ENCODE results near the gene OSER1.
"Not testable (repeated sequence)": the region's sequence is repeated elsewhere in the genome, so short reads cannot be mapped to it uniquely, and the experiment has no call there.

Gene OSER1

DNA sequence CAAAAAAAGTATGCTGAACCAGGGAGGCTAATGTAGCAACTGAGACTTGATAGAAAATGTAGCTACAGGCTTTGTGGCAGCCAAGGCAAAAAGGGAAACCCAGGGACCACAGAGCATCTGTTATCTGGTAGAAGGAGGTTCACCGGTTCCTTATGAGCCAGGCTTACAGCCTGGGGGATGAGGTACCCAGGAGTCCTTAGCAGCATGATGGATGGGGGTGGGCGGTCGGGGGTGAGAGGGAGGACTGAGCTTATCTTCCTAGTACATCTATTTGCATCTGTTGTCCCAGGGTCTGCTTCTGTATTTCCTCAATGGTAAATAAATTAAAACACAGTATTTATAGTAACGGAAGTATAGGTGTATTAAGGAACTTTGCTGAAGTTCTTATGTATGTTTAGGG lies 35.4 kb upstream of the OSER1 start:
- Histone ChIP-seq H3K4me1 (ENCODE audit: control insufficient read depth, insufficient read depth, low read length) (no peaks in the 10 kb centered on the region), H3K36me3 (ENCODE audit: control insufficient read depth, insufficient read depth, low read length) (no peaks in the 10 kb centered on the region), H3K27me3 (ENCODE audit: control insufficient read depth, insufficient read depth, low read length) (peaks cover 8% of the 10 kb centered on the region), H3K9me3 (ENCODE audit: control insufficient read depth, insufficient read depth, low read length) (no peaks in the 10 kb centered on the region), H3K27ac (ENCODE audit: low read depth, low read length) (no peak overlapping the region), H3K4me3 (ENCODE audit: low read depth, low read length) (no peak overlapping the region), H3K9ac (ENCODE audit: low read depth, low read length) (no peak overlapping the region)

- H3K9me3 ChIP-seq (ENCODE audit: control insufficient read depth, insufficient read depth, low read length) = no peaks in the 10 kb centered on the region
- peaks cover 7% of the 10 kb centered on the region for H3K27me3 ChIP-seq (ENCODE audit: control insufficient read depth, insufficient read depth, low read length)
- H3K36me3 ChIP-seq (ENCODE audit: control insufficient read depth, insufficient read depth, low read length) = no peaks in the 10 kb centered on the region
- H3K27ac ChIP-seq (ENCODE audit: low read depth, low read length) = no peak overlapping the region
- H3K9ac ChIP-seq (ENCODE audit: low read depth, low read length) = no peak overlapping the region
- H3K4me1 ChIP-seq (ENCODE audit: control insufficient read depth, insufficient read depth, low read length) = no peaks in the 10 kb centered on the region
- H3K4me3 ChIP-seq (ENCODE audit: low read depth, low read length) = no peak overlapping the region
These were observed 31.2 kb upstream of the OSER1 start for GRCh38 chr20:44241796-44242195.

DNA sequence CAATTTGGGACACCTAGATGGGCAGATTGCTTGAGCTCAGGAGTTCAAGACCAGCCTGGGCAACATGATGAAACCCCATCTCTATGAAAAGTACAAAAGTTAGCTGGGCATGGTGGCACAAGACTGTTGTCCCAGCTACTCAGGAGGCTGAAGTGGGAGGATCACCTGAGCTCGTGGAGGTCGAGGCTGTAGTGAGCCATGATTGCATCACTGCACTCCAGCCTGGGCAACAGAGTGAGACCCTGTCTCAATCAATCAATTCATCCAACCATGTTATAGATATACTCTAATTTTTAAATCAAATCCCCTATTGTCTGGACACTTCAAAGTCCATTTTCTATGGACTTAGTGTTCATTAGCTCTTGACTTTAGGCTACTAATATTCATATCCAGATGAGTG lies 26.3 kb upstream of the OSER1 start:
- not testable (repeated sequence) for H3K27me3 ChIP-seq (ENCODE audit: control insufficient read depth, insufficient read depth, low read length); H3K27ac ChIP-seq (ENCODE audit: low read depth, low read length); H3K4me3 ChIP-seq (ENCODE audit: low read depth, low read length); H3K36me3 ChIP-seq (ENCODE audit: control insufficient read depth, insufficient read depth, low read length); H3K9ac ChIP-seq (ENCODE audit: low read depth, low read length); H3K9me3 ChIP-seq (ENCODE audit: control insufficient read depth, insufficient read depth, low read length); H3K4me1 ChIP-seq (ENCODE audit: control insufficient read depth, insufficient read depth, low read length)

DNA sequence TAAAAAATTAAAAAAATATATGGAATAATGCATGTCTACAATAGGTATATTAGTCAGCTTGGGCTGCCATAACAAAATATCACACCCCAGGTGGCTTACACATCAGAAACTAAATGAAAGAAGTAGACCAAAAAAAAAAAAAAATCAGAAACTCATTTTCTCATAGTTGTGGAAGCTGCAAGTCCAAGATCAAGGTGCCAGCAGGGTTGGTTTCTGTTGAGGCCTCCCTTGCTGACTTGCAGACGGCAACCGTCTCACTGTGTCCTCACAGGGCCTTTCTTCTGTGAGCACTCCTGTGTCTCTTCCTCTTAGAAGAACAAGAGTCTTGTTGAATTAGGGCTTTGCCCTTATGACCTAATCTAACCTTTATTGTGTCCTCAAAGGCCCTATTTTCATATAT lies 25.1 kb upstream of the OSER1 start:
- H3K27me3 ChIP-seq (ENCODE audit: control insufficient read depth, insufficient read depth, low read length) = no peaks in the 10 kb centered on the region
- H3K27ac ChIP-seq (ENCODE audit: low read depth, low read length) = no peak overlapping the region
- no peak overlapping the region for H3K9ac ChIP-seq (ENCODE audit: low read depth, low read length)
- H3K4me3 ChIP-seq (ENCODE audit: low read depth, low read length) = no peak overlapping the region
- no peaks in the 10 kb centered on the region for H3K9me3 ChIP-seq (ENCODE audit: control insufficient read depth, insufficient read depth, low read length)
- no peaks in the 10 kb centered on the region for H3K36me3 ChIP-seq (ENCODE audit: control insufficient read depth, insufficient read depth, low read length)
- peaks cover 10% of the 10 kb centered on the region for H3K4me1 ChIP-seq (ENCODE audit: control insufficient read depth, insufficient read depth, low read length)

GRCh38 chr20:44234566-44235317 lies 24.2 kb upstream of the OSER1 start:
- Histone ChIP-seq H3K27me3 (ENCODE audit: control insufficient read depth, insufficient read depth, low read length) (no peaks in the 10 kb centered on the region), H3K9ac (ENCODE audit: low read depth, low read length) (no peak overlapping the region), H3K27ac (ENCODE audit: low read depth, low read length) (no peak overlapping the region), H3K4me1 (ENCODE audit: control insufficient read depth, insufficient read depth, low read length) (peaks cover 10% of the 10 kb centered on the region), H3K36me3 (ENCODE audit: control insufficient read depth, insufficient read depth, low read length) (no peaks in the 10 kb centered on the region), H3K9me3 (ENCODE audit: control insufficient read depth, insufficient read depth, low read length) (no peaks in the 10 kb centered on the region), H3K4me3 (ENCODE audit: low read depth, low read length) (no peak overlapping the region)

- Histone ChIP-seq H3K4me3 (ENCODE audit: low read depth, low read length) (no peak overlapping the region), H3K27ac (ENCODE audit: low read depth, low read length) (no peak overlapping the region), H3K9ac (ENCODE audit: low read depth, low read length) (no peak overlapping the region), H3K36me3 (ENCODE audit: control insufficient read depth, insufficient read depth, low read length) (no peaks in the 10 kb centered on the region), H3K9me3 (ENCODE audit: control insufficient read depth, insufficient read depth, low read length) (no peaks in the 10 kb centered on the region), H3K4me1 (ENCODE audit: control insufficient read depth, insufficient read depth, low read length) (peaks cover 10% of the 10 kb centered on the region), H3K27me3 (ENCODE audit: control insufficient read depth, insufficient read depth, low read length) (no peaks in the 10 kb centered on the region)
These were observed 23.0 kb upstream of the OSER1 start for GRCh38 chr20:44233436-44234016.

- peaks cover 10% of the 10 kb centered on the region for H3K4me1 ChIP-seq (ENCODE audit: control insufficient read depth, insufficient read depth, low read length)
- H3K27ac ChIP-seq (ENCODE audit: low read depth, low read length) = not testable (repeated sequence)
These were observed 21.9 kb upstream of the OSER1 start for GRCh38 chr20:44232469-44232856.

GRCh38 chr20:44231713-44232468 lies 21.3 kb upstream of the OSER1 start:
- Histone ChIP-seq H3K36me3 (ENCODE audit: control insufficient read depth, insufficient read depth, low read length) (no peaks in the 10 kb centered on the region), H3K9me3 (ENCODE audit: control insufficient read depth, insufficient read depth, low read length) (no peaks in the 10 kb centered on the region), H3K27ac (ENCODE audit: low read depth, low read length) (no peak overlapping the region), H3K4me1 (ENCODE audit: control insufficient read depth, insufficient read depth, low read length) (peaks cover 10% of the 10 kb centered on the region), H3K27me3 (ENCODE audit: control insufficient read depth, insufficient read depth, low read length) (no peaks in the 10 kb centered on the region), H3K9ac (ENCODE audit: low read depth, low read length) (no peak overlapping the region), H3K4me3 (ENCODE audit: low read depth, low read length) (no peak overlapping the region)

More at GRCh38 chr20:44232469-44232856, 21.9 kb upstream of the OSER1 start:
- not testable (repeated sequence) for H3K9ac ChIP-seq (ENCODE audit: low read depth, low read length); H3K4me3 ChIP-seq (ENCODE audit: low read depth, low read length); H3K27me3 ChIP-seq (ENCODE audit: control insufficient read depth, insufficient read depth, low read length); H3K9me3 ChIP-seq (ENCODE audit: control insufficient read depth, insufficient read depth, low read length); H3K36me3 ChIP-seq (ENCODE audit: control insufficient read depth, insufficient read depth, low read length)

DNA sequence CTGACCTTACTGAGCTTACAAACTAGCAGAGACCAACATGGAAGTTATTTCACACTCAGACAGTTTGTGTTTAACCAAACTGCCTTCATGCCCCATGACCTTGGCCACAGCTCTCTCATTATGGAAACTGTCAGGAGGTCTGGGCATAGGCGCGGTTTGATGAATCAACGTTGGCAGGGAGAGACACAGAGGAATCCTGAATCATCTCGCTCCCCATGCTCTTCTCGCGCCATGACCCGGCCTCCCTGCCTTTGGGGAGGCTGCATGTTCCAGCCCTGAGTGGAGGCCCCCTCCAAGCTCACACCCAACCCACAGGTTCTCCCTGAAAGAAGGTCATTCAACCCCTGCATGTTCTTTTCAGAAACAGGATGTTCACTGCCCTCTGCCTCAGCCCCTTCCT lies 20.6 kb upstream of the OSER1 start:
- H3K27me3 ChIP-seq (ENCODE audit: control insufficient read depth, insufficient read depth, low read length) = no peaks in the 10 kb centered on the region

GRCh38 chr20:44228465-44229258 lies 18.1 kb upstream of the OSER1 start:
- H3K27me3 ChIP-seq (ENCODE audit: control insufficient read depth, insufficient read depth, low read length) = no peaks in the 10 kb centered on the region
- no peaks in the 10 kb centered on the region for H3K9me3 ChIP-seq (ENCODE audit: control insufficient read depth, insufficient read depth, low read length)
- H3K36me3 ChIP-seq (ENCODE audit: control insufficient read depth, insufficient read depth, low read length) = no peaks in the 10 kb centered on the region
- peaks cover 10% of the 10 kb centered on the region for H3K4me1 ChIP-seq (ENCODE audit: control insufficient read depth, insufficient read depth, low read length)
- H3K4me3 ChIP-seq (ENCODE audit: low read depth, low read length) = no peak overlapping the region
- no peak overlapping the region for H3K9ac ChIP-seq (ENCODE audit: low read depth, low read length)
- no peak overlapping the region for H3K27ac ChIP-seq (ENCODE audit: low read depth, low read length)

More for the DNA sequence above, 20.6 kb upstream of the OSER1 start:
- Histone ChIP-seq H3K9me3 (ENCODE audit: control insufficient read depth, insufficient read depth, low read length) (no peaks in the 10 kb centered on the region), H3K9ac (ENCODE audit: low read depth, low read length) (no peak overlapping the region), H3K4me1 (ENCODE audit: control insufficient read depth, insufficient read depth, low read length) (peaks cover 10% of the 10 kb centered on the region), H3K36me3 (ENCODE audit: control insufficient read depth, insufficient read depth, low read length) (no peaks in the 10 kb centered on the region), H3K4me3 (ENCODE audit: low read depth, low read length) (no peak overlapping the region), H3K27ac (ENCODE audit: low read depth, low read length) (no peak overlapping the region)
